Hepatocyte (in vitro differentiated cells): Measurements from ENCODE around the gene GALNT18. TPM values are rescaled to one million over a fixed set of nuclear protein-coding genes. Genes with fewer than 3 reads are reported as not detected.

Experiments
- DNase-seq: peaks from one replicate; pipeline ENCODE4 v3.0.0-alpha.2; 2016; ENCODE audit warnings: low spot score
- H2AFZ ChIP-seq: fragments of 200-600 bp; sonication (generic); 2 replicates; pipeline ENCODE4 v1.6.0; 2016; ENCODE audit warnings: antibody characterized with exemption, mild to moderate bottlenecking
- H3K27ac ChIP-seq: fragments of 200-600 bp; sonication (generic); 2 replicates; pipeline ENCODE4 v1.5.1; 2016; ENCODE audit warnings: mild to moderate bottlenecking
- H3K27me3 ChIP-seq: fragments of 200-600 bp; sonication (generic); 2 replicates; pipeline ENCODE4 v1.6.1; 2016
- H3K36me3 ChIP-seq: fragments of 200-600 bp; sonication (generic); replicated peaks from 2 replicates; pipeline ENCODE4 v1.5.1; 2016; ENCODE audit warnings: low read depth; ENCODE audit not compliant: insufficient read depth
- H3K4me1 ChIP-seq: fragments of 200-600 bp; sonication (generic); 2 replicates; pipeline ENCODE4 v1.5.1; 2016; ENCODE audit warnings: mild to moderate bottlenecking, moderate library complexity; ENCODE audit not compliant: insufficient read depth
- H3K4me2 ChIP-seq: fragments of 200-600 bp; sonication (generic); 2 replicates; pipeline ENCODE4 v1.6.0; 2016
- H3K4me3 ChIP-seq: fragments of 200-600 bp; sonication (generic); 2 replicates; pipeline ENCODE4 v1.5.1; 2016; ENCODE audit warnings: mild to moderate bottlenecking
- H3K79me2 ChIP-seq: fragments of 200-600 bp; sonication (generic); 2 replicates; pipeline ENCODE4 v1.6.0; 2017; ENCODE audit warnings: mild to moderate bottlenecking
- H3K9me2 ChIP-seq: fragments of 200-600 bp; sonication (generic); replicated peaks from 2 replicates; pipeline ENCODE4 v1.6.0; 2017; ENCODE audit warnings: mild to moderate bottlenecking; ENCODE audit not compliant: insufficient read depth
- H3K9me3 ChIP-seq: fragments of 200-600 bp; sonication (generic); 2 replicates; pipeline ENCODE4 v1.5.1; 2016; ENCODE audit warnings: low read depth, mild to moderate bottlenecking
- H4K20me1 ChIP-seq: fragments of 200-600 bp; sonication (generic); 2 replicates; pipeline ENCODE4 v1.6.0; 2016; ENCODE audit warnings: mild to moderate bottlenecking; ENCODE audit not compliant: insufficient read depth, poor library complexity, severe bottlenecking
- CTCF ChIP-seq: fragments of 200-600 bp; sonication (generic); IDR thresholded peaks from 2 replicates; pipeline ENCODE4 v1.5.1; 2016; ENCODE audit warnings: antibody characterized with exemption, mild to moderate bottlenecking; ENCODE audit not compliant: poor library complexity
- EZH2 ChIP-seq: fragments of 200-600 bp; sonication (generic); IDR thresholded peaks from 2 replicates; pipeline ENCODE4 v1.6.1; 2016; ENCODE audit warnings: antibody characterized with exemption, mild to moderate bottlenecking, borderline replicate concordance
- EZH2phosphoT487 ChIP-seq: fragments of 200-600 bp; sonication (generic); IDR thresholded peaks from one replicate; pipeline ENCODE4 v1.6.1; 2018; ENCODE audit warnings: antibody characterized with exemption, mild to moderate bottlenecking, low read depth, moderate library complexity; ENCODE audit not compliant: unreplicated experiment, severe bottlenecking
- WGBS: methylation state at CpG from one replicate; pipeline ENCODE4 v1.1.6; 2016; ENCODE audit warnings: low lambda C conversion rate; ENCODE audit errors: missing lambda C conversion rate; 5-methylcytosine and 5-hydroxymethylcytosine counted together
- polyA plus RNA-seq: library from polyadenylated mRNA; unstranded; fragments of >200 nt; fragmentation: Nextera tagmentation; extraction: Ambion mirVana; gene quantifications from 2 replicates; pipeline ENCODE4 v1.2.1, GENCODE V29; 2016
- total RNA-seq: library from RNA; depleted of rRNA; stranded (reverse); fragments of >200 nt; gene quantifications from 2 replicates; pipeline ENCODE4 v1.2.3, GENCODE V29; 2014

Gene GALNT18
- total and polyA plus RNA-seq, 2 experiments from 2014 or later: 11.6 to 22.4 TPM

- no peaks in the 10 kb centered on the region for H3K79me2 ChIP-seq
- H3K27me3 ChIP-seq: no peaks in the 10 kb centered on the region
- TF ChIP-seq CTCF (no peak), EZH2phosphoT487 (no peak), EZH2 (no peak)
- H3K9me3 ChIP-seq: no peaks in the 10 kb centered on the region
- no peaks in the 10 kb centered on the region for H3K4me1 ChIP-seq
- no peaks in the 10 kb centered on the region for H3K36me3 ChIP-seq
- H4K20me1 ChIP-seq: no peaks in the 10 kb centered on the region
- WGBS: 44% methylated on average over 7 of the region's 7 CpGs
- no peak for DNase-seq
- no peak overlapping the region for H3K27ac ChIP-seq
- no peak overlapping the region for H3K4me2 ChIP-seq
- no peaks in the 10 kb centered on the region for H3K9me2 ChIP-seq
- H2AFZ ChIP-seq: no peak overlapping the region
- no peak overlapping the region for H3K4me3 ChIP-seq
Observed at GRCh38 chr11:11230802-11231562, 390.8 kb downstream of the GALNT18 start.

GRCh38 chr11:11230087-11230486, 391.7 kb downstream of the GALNT18 start:
- Histone ChIP-seq H3K36me3 (no peaks in the 10 kb centered on the region), H3K9me3 (no peaks in the 10 kb centered on the region), H4K20me1 (no peaks in the 10 kb centered on the region), H3K4me1 (no peaks in the 10 kb centered on the region), H3K4me2 (no peak overlapping the region), H3K4me3 (no peak overlapping the region), H3K79me2 (no peaks in the 10 kb centered on the region), H3K9me2 (no peaks in the 10 kb centered on the region), H3K27me3 (no peaks in the 10 kb centered on the region), H2AFZ (no peak overlapping the region), H3K27ac (no peak overlapping the region)
- TF ChIP-seq CTCF (no peak), EZH2 (no peak), EZH2phosphoT487 (no peak)
- WGBS: 92% methylated on average over 1 of the region's 1 CpG
- no peak for DNase-seq

DNA sequence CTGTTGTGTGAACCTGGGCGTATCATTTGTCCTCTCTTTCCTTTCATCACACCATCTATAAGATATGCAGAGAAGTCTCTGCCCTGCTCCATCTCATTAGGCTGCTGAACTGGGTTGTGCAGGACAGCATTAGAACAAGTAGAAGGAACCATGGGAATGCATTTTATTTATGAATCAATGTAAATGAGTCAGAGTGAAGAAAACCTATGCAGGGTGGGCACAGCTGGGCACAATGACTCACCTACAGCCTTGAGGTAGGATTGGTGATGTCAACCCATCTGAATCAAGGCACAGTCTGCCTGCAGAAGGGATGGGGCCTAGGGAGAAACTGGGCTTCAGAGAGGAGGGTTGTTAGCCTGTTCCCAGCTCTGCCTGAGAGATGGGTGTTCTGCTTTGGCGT, 392.2 kb downstream of the GALNT18 start:
- Histone ChIP-seq H3K79me2 (no peaks in the 10 kb centered on the region), H3K9me3 (no peaks in the 10 kb centered on the region), H3K9me2 (no peaks in the 10 kb centered on the region), H2AFZ (no peak overlapping the region), H3K27ac (no peak overlapping the region), H3K4me3 (no peak overlapping the region), H3K27me3 (no peaks in the 10 kb centered on the region), H4K20me1 (no peaks in the 10 kb centered on the region), H3K4me1 (no peaks in the 10 kb centered on the region), H3K4me2 (no peak overlapping the region), H3K36me3 (no peaks in the 10 kb centered on the region)
- DNase-seq: no peak
- no peak for TF ChIP-seq EZH2phosphoT487
- TF ChIP-seq CTCF: no peak
- TF ChIP-seq EZH2: no peak
- WGBS: 98% methylated on average over 2 of the region's 2 CpGs
